ENCODE data around the gene SNRPA. TPM values are rescaled to one million over a fixed set of nuclear protein-coding genes. Genes with fewer than 3 reads are reported as not detected.

SNRPA gene
- total and polyA plus RNA-seq, 2 of the 8 experiments (the other 6 are each of a cell fraction or from before 2014, with no cell fraction given): 201 to 202 TPM

DNA sequence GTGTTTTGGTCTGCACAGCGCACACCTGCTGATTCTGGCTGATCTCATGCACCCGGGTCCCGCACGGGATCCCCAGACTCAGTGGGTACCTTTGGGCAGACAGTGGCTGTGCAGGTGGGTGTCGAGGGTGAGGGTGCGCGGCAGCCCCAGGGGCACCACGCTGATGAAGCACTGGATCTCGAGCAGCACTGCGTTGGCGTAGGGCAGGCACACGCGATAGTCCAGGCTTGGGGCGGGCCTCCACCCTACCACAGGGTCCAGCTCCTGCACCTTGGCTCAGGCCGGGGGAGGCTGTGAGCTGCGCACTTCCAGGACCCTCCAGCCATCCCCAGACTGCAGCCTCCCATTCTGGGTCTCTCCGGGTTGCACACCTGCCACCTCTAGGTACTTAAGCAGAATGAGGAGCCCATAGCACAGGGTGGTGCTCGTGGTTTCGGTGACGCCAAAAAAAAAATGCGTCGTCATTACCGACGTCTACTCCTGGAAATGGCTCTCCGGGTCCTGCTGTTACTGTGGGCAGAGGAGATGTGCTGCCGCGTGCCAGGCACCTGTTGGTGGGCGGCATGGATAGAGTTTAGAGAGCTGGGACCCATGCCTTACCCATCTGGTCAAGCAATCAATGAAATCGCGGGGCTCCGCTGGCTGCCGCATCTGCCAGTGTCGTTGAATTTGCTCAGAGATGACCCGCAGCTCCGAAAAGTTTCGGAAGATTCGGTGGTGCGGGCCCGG, 58.5 kb downstream of the SNRPA start:
- Histone ChIP-seq H2BK20ac (ENCODE audit: low read length) (no peak overlapping the region), H3K9me3 (ENCODE audit: insufficient read depth in 2 of 2, low read depth in 1 of 2, low read length in 1 of 2) (no peaks in the 10 kb centered on the region), H3K18ac (ENCODE audit: extremely low read depth, low read length) (no peak overlapping the region), H3K9ac (replicated peaks in 1 of 4; ENCODE audit: extremely low read depth in 1 of 4, low read depth in 3 of 4, low read length in 3 of 4) (no peak overlapping the region), H3K4me3 (ENCODE audit: extremely low read depth in 1 of 4, insufficient read depth in 2 of 4, low read depth in 3 of 4, low read length in 4 of 4) (peak overlapping the region in 3 of 4 experiments; percentile 34 to 65 (median 42); a peak in 6 of 8 replicates), H4K5ac (ENCODE audit: insufficient read length, low read depth, low read length) (no peak overlapping the region), H2BK12ac (ENCODE audit: low read depth, low read length) (no peak overlapping the region), H4K8ac (ENCODE audit: extremely low read depth, insufficient read depth, low read length) (peak overlapping the region; percentile 0; the same call in 1 of the 2 replicates), H3K4ac (replicated peaks; ENCODE audit: insufficient read length, low read depth, low read length) (no peak overlapping the region), H3K23me2 (ENCODE audit: low read depth, low read length) (peaks cover 12% of the 10 kb centered on the region; the same call in 1 of the 2 replicates), H3K14ac (ENCODE audit: insufficient read length) (no peak overlapping the region), H4K20me1 (replicated peaks in 1 of 2; ENCODE audit: control insufficient read depth in 1 of 2, insufficient read depth in 2 of 2, low read length in 2 of 2) (peaks cover 24 to 35% of the 10 kb centered on the region in 2 experiments), H3K23ac (ENCODE audit: insufficient read length) (no peak overlapping the region), H3K79me2 (ENCODE audit: control insufficient read depth in 1 of 2, insufficient read depth in 2 of 2, low read length in 2 of 2) (peaks cover 0 to 28% of the 10 kb centered on the region in 2 experiments; a peak in 2 of 4 replicates), H2BK5ac (ENCODE audit: low read depth, low read length) (no peak overlapping the region), H3K27ac (ENCODE audit: low read depth, low read length) (no peak overlapping the region), H2AFZ (ENCODE audit: low read length) (no peak overlapping the region), H3K36me3 (ENCODE audit: control insufficient read depth in 2 of 4, insufficient read depth in 4 of 4, low read length in 3 of 4) (peaks cover 3 to 22% (median 13%) of the 10 kb centered on the region in 4 experiments; a peak in 6 of 8 replicates), H3K27me3 (replicated peaks in 1 of 4; ENCODE audit: control insufficient read depth in 3 of 4, extremely low read depth in 1 of 4, insufficient read depth in 3 of 4, low read length in 3 of 4) (peaks cover 0 to 3% (median 0%) of the 10 kb centered on the region in 4 experiments; a peak in 2 of 7 replicates), H3K56ac (replicated peaks; ENCODE audit: insufficient read length, low read depth, low read length) (no peak overlapping the region), H2AK5ac (ENCODE audit: low read depth, low read length) (no peak overlapping the region), H3K4me2 (ENCODE audit: insufficient read depth in 1 of 2, low read depth in 2 of 2, low read length in 2 of 2) (peak overlapping the region; percentile 71 to 94; a peak in 3 of 4 replicates), H3K79me1 (ENCODE audit: low read depth, low read length) (peaks cover 11% of the 10 kb centered on the region), H2BK15ac (ENCODE audit: low read length) (no peak overlapping the region; the same call in 1 of the 2 replicates), H2BK120ac (replicated peaks; ENCODE audit: low read depth, low read length) (no peak overlapping the region), H3K4me1 (replicated peaks in 1 of 4; ENCODE audit: control insufficient read depth in 3 of 4, insufficient read depth in 4 of 4, low read length in 3 of 4) (peaks cover 6 to 37% (median 15%) of the 10 kb centered on the region in 4 experiments), H4K91ac (replicated peaks; ENCODE audit: insufficient read length, low read length) (no peak overlapping the region)
- TF ChIP-seq TEAD4 (IDR thresholded peaks at IDR 0.05; ENCODE audit: low read depth, low read length): no peak
- peak; percentile 49; the same call in 1 of the 2 replicates for TF ChIP-seq POLR2AphosphoS5 (IDR thresholded peaks at IDR 0.05; ENCODE audit: low read depth, low read length)
- FAIRE-seq (no peak), DNase-seq (ENCODE audit: low read depth in 1 of 2, low spot score in 2 of 2) (no peak)
- ChIA-PET POLR2A (ENCODE audit: partially characterized antibody) (interaction anchor here (0.7 to 15.5 kb wide), 5 partner anchors 9 to 65 kb away, joined by 3 to 218 read pairs (median 4); partner anchors contain the start of genes ACTMAP, MIA and RAB4B), CTCF (ENCODE audit: partially characterized antibody) (interaction anchor here (0.6 to 1.4 kb wide), 4 partner anchors 9 to 146 kb away, joined by 3 to 4 read pairs (median 4); no protein-coding TSS in a partner anchor)
- WGBS, 2 experiments (ENCODE audit: extremely low coverage in 1 of 2, insufficient coverage in 1 of 2, insufficient read length in 1 of 2, insufficient replicate concordance in 2 of 2, low coverage in 1 of 2, low lambda C conversion rate in 2 of 2, missing lambda C conversion rate in 1 of 2): 91% methylated on average over 35 of the region's 39 CpGs; no CpG with 5 or more reads in 1 of the 2 experiments

Data from H1 (cell line).